Neural progenitor cell (in vitro differentiated cells): ENCODE measurements around the gene GLOD4. TPM values are rescaled to one million over a fixed set of nuclear protein-coding genes. Genes with fewer than 3 reads are reported as not detected.

Source experiments
- DNase-seq: peaks from one replicate; pipeline ENCODE4 v3.0.0-alpha.2; 2016; ENCODE audit warnings: low spot score
- H2AFZ ChIP-seq: fragments of 200-600 bp; sonication (generic); replicated peaks from 2 replicates; pipeline ENCODE4 v1.6.1; 2016; ENCODE audit warnings: antibody characterized with exemption
- H3F3A ChIP-seq: fragments of 200-600 bp; sonication (generic); 2 replicates; pipeline ENCODE4 v1.6.1; 2016; ENCODE audit warnings: antibody characterized with exemption, low read depth
- H3K27ac ChIP-seq: fragments of 200-600 bp; sonication (generic); 2 replicates; pipeline ENCODE4 v1.5.1; 2016; ENCODE audit warnings: mild to moderate bottlenecking
- H3K27me3 ChIP-seq: fragments of 200-600 bp; sonication (generic); 2 replicates; pipeline ENCODE4 v1.6.1; 2016; ENCODE audit warnings: mild to moderate bottlenecking, moderate library complexity
- H3K36me3 ChIP-seq: fragments of 200-600 bp; sonication (generic); 2 replicates; pipeline ENCODE4 v1.5.1; 2016
- H3K4me1 ChIP-seq: fragments of 200-600 bp; sonication (generic); 2 replicates; pipeline ENCODE4 v1.6.1; 2016; ENCODE audit warnings: mixed run types
- H3K4me2 ChIP-seq: fragments of 200-600 bp; sonication (generic); 2 replicates; pipeline ENCODE4 v1.6.1; 2016
- H3K4me3 ChIP-seq: fragments of 200-600 bp; sonication (generic); 2 replicates; pipeline ENCODE4 v1.5.1; 2016
- H3K79me2 ChIP-seq: fragments of 200-600 bp; sonication (generic); 2 replicates; pipeline ENCODE4 v1.6.1; 2016; ENCODE audit warnings: low read depth
- H3K9ac ChIP-seq: fragments of 200-600 bp; sonication (generic); 2 replicates; pipeline ENCODE4 v1.6.1; 2016
- H3K9me3 ChIP-seq: fragments of 200-600 bp; sonication (generic); 2 replicates; pipeline ENCODE4 v1.5.1; 2016; ENCODE audit warnings: low read depth
- H4K20me1 ChIP-seq: fragments of 200-600 bp; sonication (generic); 2 replicates; pipeline ENCODE4 v1.6.1; 2016; ENCODE audit warnings: low read depth
- H3K27ac Mint-ChIP-seq: 3 replicates; pipeline ENCODE4 v1.8.0; 2021; ENCODE audit warnings: mixed read lengths
- H3K27me3 Mint-ChIP-seq: 2 replicates; pipeline ENCODE4 v1.8.0; 2022; ENCODE audit warnings: low read depth, mild to moderate bottlenecking, inconsistent platforms, moderate library complexity, mixed read lengths; ENCODE audit not compliant: insufficient read depth
- H3K36me3 Mint-ChIP-seq: 3 replicates; pipeline ENCODE4 v1.8.0; 2021; ENCODE audit warnings: mixed read lengths
- H3K4me1 Mint-ChIP-seq: 3 replicates; pipeline ENCODE4 v1.8.0; 2021; ENCODE audit warnings: mixed read lengths
- H3K4me3 Mint-ChIP-seq: 3 replicates; pipeline ENCODE4 v1.8.0; 2021; ENCODE audit warnings: mild to moderate bottlenecking, moderate library complexity, mixed read lengths
- H3K9me3 Mint-ChIP-seq: 3 replicates; pipeline ENCODE4 v1.8.0; 2020; ENCODE audit warnings: mixed read lengths
- CTCF ChIP-seq: fragments of 200-600 bp; sonication (generic); IDR thresholded peaks from 2 replicates; pipeline ENCODE4 v1.5.1; 2017; ENCODE audit warnings: antibody characterized with exemption, mild to moderate bottlenecking
- EZH2 ChIP-seq: fragments of 200-600 bp; sonication (generic); IDR thresholded peaks from 2 replicates; pipeline ENCODE4 v1.6.1; 2017; ENCODE audit warnings: antibody characterized with exemption, mild to moderate bottlenecking, moderate library complexity
- EZH2phosphoT487 ChIP-seq: fragments of 200-600 bp; sonication (generic); IDR thresholded peaks from 2 replicates; pipeline ENCODE4 v1.6.1; 2017; ENCODE audit warnings: antibody characterized with exemption
- total RNA-seq: library from RNA; depleted of rRNA; stranded (reverse); fragments of >200 nt; gene quantifications from 2 replicates; pipeline ENCODE4 v1.2.3, GENCODE V29; 2015; ENCODE audit warnings: low replicate concordance

GLOD4 gene
- total RNA-seq, 1 donor from 2014 or later: 309 TPM

- Histone ChIP-seq H3K27ac (no peak overlapping the region), H3K27me3 (no peaks in the 10 kb centered on the region), H3K4me1 (peaks cover 6% of the 10 kb centered on the region), H3K4me2 (no peak overlapping the region), H2AFZ (no peak overlapping the region), H3F3A (peaks cover 12% of the 10 kb centered on the region), H3K79me2 (no peaks in the 10 kb centered on the region), H4K20me1 (no peaks in the 10 kb centered on the region), H3K4me3 (no peak overlapping the region), H3K9ac (no peak overlapping the region), H3K36me3 (no peaks in the 10 kb centered on the region), H3K9me3 (no peaks in the 10 kb centered on the region)
- Mint-ChIP-seq H3K27ac (no peak overlapping the region), H3K36me3 (peaks cover 27% of the 10 kb centered on the region), H3K9me3 (no peaks in the 10 kb centered on the region), H3K27me3 (peaks cover 6% of the 10 kb centered on the region), H3K4me3 (no peak overlapping the region), H3K4me1 (peaks cover 28% of the 10 kb centered on the region)
- TF ChIP-seq EZH2 (no peak), CTCF (no peak), EZH2phosphoT487 (no peak)
- no peak for DNase-seq
Observed at GRCh38 chr17:795721-796120, 13.6 kb upstream of the GLOD4 start.

GRCh38 chr17:795276-795675 lies 13.2 kb upstream of the GLOD4 start:
- Histone ChIP-seq H3K27ac (no peak overlapping the region), H3F3A (peaks cover 12% of the 10 kb centered on the region), H4K20me1 (no peaks in the 10 kb centered on the region), H3K4me1 (peaks cover 6% of the 10 kb centered on the region), H3K27me3 (no peaks in the 10 kb centered on the region), H3K36me3 (no peaks in the 10 kb centered on the region), H3K79me2 (no peaks in the 10 kb centered on the region), H3K9me3 (no peaks in the 10 kb centered on the region), H3K4me3 (no peak overlapping the region), H2AFZ (no peak overlapping the region), H3K9ac (no peak overlapping the region), H3K4me2 (peak overlapping the region; percentile 29)
- TF ChIP-seq EZH2 (no peak), CTCF (no peak), EZH2phosphoT487 (no peak)
- peaks cover 28% of the 10 kb centered on the region for H3K4me1 Mint-ChIP-seq
- peaks cover 7% of the 10 kb centered on the region for H3K27me3 Mint-ChIP-seq
- H3K4me3 Mint-ChIP-seq: no peak overlapping the region
- no peaks in the 10 kb centered on the region for H3K9me3 Mint-ChIP-seq
- DNase-seq: no peak
- peaks cover 27% of the 10 kb centered on the region for H3K36me3 Mint-ChIP-seq
- H3K27ac Mint-ChIP-seq: no peak overlapping the region

- peak; percentile 98 for TF ChIP-seq CTCF
- no peak for TF ChIP-seq EZH2phosphoT487
- H2AFZ ChIP-seq: no peak overlapping the region
- H4K20me1 ChIP-seq: no peaks in the 10 kb centered on the region
- Mint-ChIP-seq H3K9me3 (no peaks in the 10 kb centered on the region), H3K4me1 (peaks cover 28% of the 10 kb centered on the region), H3K27ac (peak overlapping the region; percentile 82), H3K36me3 (peaks cover 23% of the 10 kb centered on the region), H3K27me3 (peaks cover 8% of the 10 kb centered on the region), H3K4me3 (peak overlapping the region; percentile 62)
- H3K4me1 ChIP-seq: peaks cover 6% of the 10 kb centered on the region
- no peaks in the 10 kb centered on the region for H3K27me3 ChIP-seq
- no peaks in the 10 kb centered on the region for H3K9me3 ChIP-seq
- peak; percentile 92 for DNase-seq
- peaks cover 12% of the 10 kb centered on the region for H3F3A ChIP-seq
- no peak overlapping the region for H3K27ac ChIP-seq
- H3K36me3 ChIP-seq: no peaks in the 10 kb centered on the region
- H3K4me3 ChIP-seq: no peak overlapping the region
- H3K79me2 ChIP-seq: no peaks in the 10 kb centered on the region
- H3K9ac ChIP-seq: no peak overlapping the region
- peak overlapping the region; percentile 29 for H3K4me2 ChIP-seq
Observed at GRCh38 chr17:794876-795275, 12.8 kb upstream of the GLOD4 start.

GRCh38 chr17:792277-792676 lies 10.2 kb upstream of the GLOD4 start:
- no peak overlapping the region for H3K27ac ChIP-seq
- peak overlapping the region; percentile 30 for H3K27ac Mint-ChIP-seq

More at GRCh38 chr17:792277-792676, 10.2 kb upstream of the GLOD4 start:
- Histone ChIP-seq H3F3A (peaks cover 12% of the 10 kb centered on the region), H4K20me1 (no peaks in the 10 kb centered on the region), H3K4me3 (no peak overlapping the region), H3K36me3 (no peaks in the 10 kb centered on the region), H2AFZ (no peak overlapping the region), H3K9me3 (no peaks in the 10 kb centered on the region), H3K79me2 (no peaks in the 10 kb centered on the region), H3K9ac (no peak overlapping the region), H3K4me1 (peaks cover 6% of the 10 kb centered on the region), H3K4me2 (no peak overlapping the region), H3K27me3 (no peaks in the 10 kb centered on the region)
- H3K27me3 Mint-ChIP-seq: peaks cover 8% of the 10 kb centered on the region
- H3K9me3 Mint-ChIP-seq: no peaks in the 10 kb centered on the region
- H3K36me3 Mint-ChIP-seq: peaks cover 21% of the 10 kb centered on the region
- TF ChIP-seq EZH2: no peak
- TF ChIP-seq EZH2phosphoT487: no peak
- TF ChIP-seq CTCF: no peak
- no peak for DNase-seq
- H3K4me3 Mint-ChIP-seq: no peak overlapping the region
- peaks cover 28% of the 10 kb centered on the region for H3K4me1 Mint-ChIP-seq
